SK-N-SH treated with all-trans-retinoic acid at 6 μM for 48 hours (cell line): ENCODE data around the gene MORN4.
"Not testable (repeated sequence)": the region's sequence is repeated elsewhere in the genome, so short reads cannot be mapped to it uniquely, and the experiment has no call there.

Experiments used
- ATAC-seq: fragments of 200-7000 bp; cut with Tn5 transposase; 3 replicates; pipeline ENCODE4 v1.9.1; 2020; ENCODE audit warnings: mild to moderate bottlenecking, moderate library complexity
- ARNTL ChIP-seq: fragments of 450-650 bp; formaldehyde crosslinking; IDR thresholded peaks from 2 replicates; pipeline ENCODE4 v1.5.0; 2020; ENCODE audit warnings: low read depth, mild to moderate bottlenecking, moderate library complexity, borderline replicate concordance
- BACH2 ChIP-seq: fragments of 250-450 bp; sonication (Bioruptor Pico); IDR thresholded peaks from 2 replicates; pipeline ENCODE4 v1.9.0; 2021; ENCODE audit warnings: mild to moderate bottlenecking, borderline replicate concordance
- CSDC2 ChIP-seq: fragments of 250-450 bp; sonication (Bioruptor Pico); IDR thresholded peaks from 2 replicates; pipeline ENCODE4 v1.5.0; 2020; ENCODE audit warnings: mild to moderate bottlenecking, moderate library complexity
- GLIS3 ChIP-seq: fragments of 250-450 bp; sonication (Bioruptor Pico); IDR thresholded peaks from 2 replicates; pipeline ENCODE4 v1.5.0; 2020; ENCODE audit warnings: mild to moderate bottlenecking, moderate library complexity
- ISL1 ChIP-seq: fragments of 250-450 bp; sonication (Bioruptor Pico); IDR thresholded peaks from 2 replicates; pipeline ENCODE4 v2.1.2; 2022; ENCODE audit warnings: mild to moderate bottlenecking, moderate library complexity
- PATZ1 ChIP-seq: fragments of 250-450 bp; sonication (Bioruptor Pico); IDR thresholded peaks from 2 replicates; pipeline ENCODE4 v1.8.0; 2020; ENCODE audit warnings: mild to moderate bottlenecking, moderate library complexity, borderline replicate concordance
- SNAI2 ChIP-seq: fragments of 250-450 bp; sonication (Bioruptor Pico); IDR thresholded peaks from 2 replicates; pipeline ENCODE4 v1.5.0; 2020; ENCODE audit warnings: mild to moderate bottlenecking, moderate library complexity
- TCF4 ChIP-seq: fragments of 250-450 bp; sonication (Bioruptor Pico); IDR thresholded peaks from 2 replicates; pipeline ENCODE4 v1.8.0; 2021; ENCODE audit warnings: mild to moderate bottlenecking, moderate library complexity, borderline replicate concordance
- TSHZ2 ChIP-seq: fragments of 250-450 bp; sonication (Bioruptor Pico); IDR thresholded peaks from 2 replicates; pipeline ENCODE4 v1.5.0; 2020; ENCODE audit warnings: mild to moderate bottlenecking, moderate library complexity
- ZC3H10 ChIP-seq: fragments of 250-450 bp; sonication (Bioruptor Pico); IDR thresholded peaks from 2 replicates; pipeline ENCODE4 v1.5.1; 2021; ENCODE audit warnings: mild to moderate bottlenecking, moderate library complexity
- ZNF565 ChIP-seq: fragments of 450-650 bp; formaldehyde crosslinking; conservative IDR thresholded peaks from 2 replicates; pipeline ENCODE4 v1.5.0; 2020; ENCODE audit warnings: low read depth, mild to moderate bottlenecking, moderate library complexity
- ZNF70 ChIP-seq: fragments of 450-650 bp; formaldehyde crosslinking; IDR thresholded peaks from 2 replicates; pipeline ENCODE4 v1.5.0; 2020; ENCODE audit warnings: mild to moderate bottlenecking, moderate library complexity

Gene MORN4

GRCh38 chr10:97648562-97649404, 15.5 kb upstream of the MORN4 start:
- TF ChIP-seq PATZ1 (CRISPR knock-in tag) (no peak), ZNF70 (no peak)
- ATAC-seq = peak; percentile 92

DNA sequence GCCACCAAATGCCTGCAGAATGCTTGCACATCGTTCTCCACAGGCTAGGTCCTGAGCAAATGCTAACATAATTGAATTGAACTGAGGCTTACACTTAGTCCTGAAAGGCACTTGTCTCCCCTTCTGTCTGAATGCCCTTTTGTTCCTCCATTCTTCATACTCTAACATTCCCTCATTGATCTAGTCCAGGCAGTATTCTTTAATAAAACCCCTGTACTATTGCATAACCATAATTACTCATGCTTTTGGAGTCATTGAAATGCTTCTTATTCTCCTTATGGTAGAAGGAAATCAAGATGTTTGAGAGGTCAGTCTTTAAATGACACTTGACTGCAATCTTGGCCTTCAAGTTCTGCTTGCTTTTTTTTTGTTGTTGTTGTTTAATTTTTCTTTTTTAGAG, 14.3 kb upstream of the MORN4 start:
- TF ChIP-seq ISL1 (CRISPR knock-in tag) (no peak), ZNF70 (no peak), ARNTL (CRISPR knock-in tag) (no peak)
- ATAC-seq = no peak

GRCh38 chr10:97644936-97645335, 11.6 kb upstream of the MORN4 start:
- TF ChIP-seq TSHZ2 (CRISPR knock-in tag) = no peak
- TF ChIP-seq ZNF70 = no peak
- no peak for TF ChIP-seq ISL1 (CRISPR knock-in tag)
- TF ChIP-seq ZNF565 (CRISPR knock-in tag) = no peak
- TF ChIP-seq GLIS3 (CRISPR knock-in tag) = no peak
- no peak for TF ChIP-seq SNAI2 (CRISPR knock-in tag)
- ATAC-seq = no peak

- no peak for TF ChIP-seq TCF4 (CRISPR knock-in tag)
- no peak for TF ChIP-seq ZC3H10 (CRISPR knock-in tag)
- no peak for TF ChIP-seq CSDC2 (CRISPR knock-in tag)
- TF ChIP-seq BACH2 = no peak
- TF ChIP-seq, all 23 proteins: peak for 0
- ATAC-seq = no peak
Observed at GRCh38 chr10:97643441-97643985, 10.2 kb upstream of the MORN4 start.

- not testable (repeated sequence) for ATAC-seq
Observed at GRCh38 chr10:97642471-97643159, 9.3 kb upstream of the MORN4 start.

GRCh38 chr10:97640868-97641811, 7.8 kb upstream of the MORN4 start:
- peak; percentile 50 for ATAC-seq
- TF ChIP-seq ZNF70 (no peak), TSHZ2 (CRISPR knock-in tag) (0 out of 2 replicates have a peak, but pooled peaks have one; percentile 18), CSDC2 (CRISPR knock-in tag) (0 out of 2 replicates have a peak, but pooled peaks have one; percentile 28)
